Eye (tissue), 1 donor: ENCODE results near the gene L1CAM.

Experiments
- DNase-seq: peaks from one replicate; pipeline ENCODE4 v3.0.0-alpha.2; 2015

The L1CAM gene

DNA sequence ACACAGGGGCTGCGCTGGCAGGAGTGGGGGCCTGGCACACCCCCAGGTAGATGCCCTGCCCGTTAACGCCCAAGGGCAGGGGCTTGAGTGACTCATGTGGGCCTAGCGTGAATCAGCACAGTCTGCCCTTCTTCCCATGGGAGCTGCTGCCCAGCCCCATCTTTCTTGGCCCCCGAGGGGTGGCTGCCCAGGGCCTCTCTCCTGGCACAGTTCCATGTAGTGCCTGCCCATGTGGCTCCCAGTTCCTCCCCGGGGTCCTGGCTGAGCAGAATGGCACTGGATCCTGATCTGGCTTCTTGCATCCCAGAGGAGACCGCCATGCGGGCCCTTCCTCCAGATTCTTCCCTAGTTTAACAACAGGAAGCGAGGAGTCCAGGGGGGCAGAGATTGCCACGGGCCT is 16.4 kb upstream of the L1CAM start:
- no peak for DNase-seq

DNA sequence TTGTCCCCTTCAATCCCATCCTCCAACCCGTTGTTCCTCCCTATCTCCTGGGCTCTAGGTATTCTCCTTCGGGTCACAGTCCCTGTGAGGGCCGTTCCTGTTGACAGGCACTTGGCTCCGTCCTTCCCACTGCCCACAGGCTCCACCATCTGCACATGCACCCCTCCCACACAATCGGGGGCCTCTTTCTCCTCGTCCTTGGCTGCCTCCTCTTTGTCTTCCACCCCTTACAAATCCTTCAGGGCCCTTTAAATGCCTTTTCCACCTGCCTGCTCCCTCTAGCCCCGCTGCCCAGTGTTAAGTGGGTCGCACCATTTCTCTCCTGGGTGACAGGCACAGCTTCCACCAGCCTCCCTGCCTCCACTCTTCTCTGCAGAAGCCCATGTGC is 15.8 kb upstream of the L1CAM start:
- DNase-seq = peak; percentile 6

DNA sequence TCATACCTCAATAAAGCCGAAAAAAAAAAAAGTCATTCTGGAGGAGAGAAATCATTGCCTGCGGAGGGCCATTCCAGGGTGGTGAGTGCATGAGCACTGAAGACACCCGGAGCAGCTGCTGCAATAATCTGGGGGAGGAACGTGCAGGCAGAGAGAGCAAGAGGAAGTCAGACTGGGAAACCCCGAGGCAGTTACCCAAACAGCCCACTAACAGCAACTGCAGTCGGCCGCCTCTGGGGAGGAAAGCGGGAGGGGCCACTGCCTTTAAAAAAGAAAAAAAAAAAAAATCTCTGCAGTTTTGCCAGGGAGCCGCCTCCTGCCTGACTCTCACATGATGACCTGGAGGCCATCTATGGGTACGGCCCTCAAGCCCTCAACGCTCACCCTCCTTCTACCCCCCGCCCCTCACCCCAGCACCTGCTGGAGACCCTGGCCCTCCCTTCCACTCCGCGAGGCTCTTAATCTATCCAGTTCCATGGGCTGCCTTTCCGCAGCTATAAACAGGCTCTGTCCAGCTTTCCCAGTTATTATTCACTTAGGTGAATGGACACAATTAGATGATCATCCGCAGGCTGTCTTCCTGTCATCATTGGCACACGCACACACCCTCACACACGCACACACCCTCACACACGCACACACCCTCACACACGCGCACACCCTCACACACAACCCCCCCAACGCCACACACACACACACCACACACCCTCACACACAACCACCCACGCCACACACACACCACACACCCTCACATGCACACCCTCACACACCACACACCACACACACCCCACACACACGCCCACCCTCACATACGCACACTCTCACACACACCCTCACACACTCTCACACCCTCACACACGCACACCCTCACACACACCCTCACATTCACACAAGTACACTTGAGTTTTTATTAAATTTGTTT is 15.1 kb upstream of the L1CAM start:
- DNase-seq = peak; percentile 61

DNA sequence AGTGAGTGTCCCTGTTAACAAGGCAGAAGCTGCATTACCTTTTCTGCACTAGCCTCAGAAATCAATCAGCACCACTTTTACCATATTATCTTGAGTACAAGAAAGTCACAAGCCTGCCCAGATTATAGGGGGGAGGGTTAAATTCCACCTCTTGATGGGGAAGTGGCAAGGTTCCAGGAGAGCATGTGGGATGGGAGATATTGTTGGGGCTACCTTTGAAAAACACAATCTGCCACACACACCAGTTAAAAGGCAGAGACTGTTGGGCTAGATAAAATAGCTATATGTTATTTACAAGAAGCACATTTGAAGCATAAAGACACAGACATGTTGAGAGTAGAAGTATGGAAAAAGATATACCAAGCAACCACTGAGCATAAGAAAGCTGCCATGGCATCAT is 11.9 kb upstream of the L1CAM start:
- DNase-seq = no peak

DNA sequence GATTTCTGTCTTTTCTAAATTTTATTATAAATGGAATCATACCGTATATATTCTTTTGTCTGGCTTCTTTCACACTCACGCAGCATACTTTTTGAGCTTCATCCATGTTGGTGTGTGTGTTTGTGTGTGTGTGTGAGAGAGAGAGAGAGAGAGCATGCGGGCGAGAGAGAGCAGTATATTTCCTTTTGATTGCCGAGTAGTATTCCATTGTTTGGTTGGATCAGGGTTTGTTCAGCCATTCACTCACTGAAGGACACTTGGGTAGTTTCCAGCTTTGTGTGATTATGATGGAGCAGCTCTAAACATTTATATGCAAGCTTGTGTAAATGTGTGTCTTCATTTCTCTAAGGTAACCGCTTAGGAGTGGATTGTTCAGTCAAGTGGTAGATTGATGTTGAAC is 3.1 kb upstream of the L1CAM start:
- DNase-seq = no peak

DNA sequence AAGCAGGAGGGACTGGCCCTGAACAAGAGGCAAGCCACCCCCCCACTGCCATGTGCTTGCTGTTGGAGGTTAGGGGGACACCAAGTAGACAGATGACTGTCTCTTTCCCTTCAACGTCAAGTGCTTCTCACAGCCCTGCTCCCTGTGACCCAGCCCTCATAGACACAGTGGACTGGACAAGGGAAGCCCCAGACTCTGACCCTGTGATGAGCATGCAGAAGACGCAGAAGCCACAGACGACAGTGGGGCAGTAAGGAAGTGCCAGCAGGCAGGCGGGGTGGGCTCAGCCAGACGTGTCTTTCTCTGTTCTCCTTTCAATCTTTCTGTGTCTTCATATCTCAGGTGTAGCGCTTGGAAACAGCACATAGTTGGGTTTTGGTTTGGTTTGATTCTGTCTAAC is 2.4 kb upstream of the L1CAM start:
- no peak for DNase-seq

DNA sequence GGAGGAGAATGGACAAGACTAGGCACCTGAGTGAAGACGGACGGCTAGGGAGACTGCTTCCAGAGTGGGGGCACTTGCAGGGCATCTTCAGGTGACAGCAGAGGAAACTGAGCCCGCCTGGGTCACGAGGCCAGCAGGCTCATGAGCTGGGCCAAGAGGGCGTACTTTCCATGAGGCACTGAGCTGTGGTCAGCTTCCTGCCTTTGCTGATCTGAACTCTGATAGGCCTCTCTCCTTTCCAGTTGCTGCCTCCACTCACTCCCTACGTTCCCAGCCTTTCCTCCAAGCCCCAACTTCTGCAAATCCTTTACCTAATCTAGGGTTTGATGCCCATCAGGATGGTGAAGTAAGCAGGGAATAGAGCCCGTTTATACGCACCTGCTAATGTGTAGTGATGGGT is 1.4 kb upstream of the L1CAM start:
- no peak for DNase-seq

DNA sequence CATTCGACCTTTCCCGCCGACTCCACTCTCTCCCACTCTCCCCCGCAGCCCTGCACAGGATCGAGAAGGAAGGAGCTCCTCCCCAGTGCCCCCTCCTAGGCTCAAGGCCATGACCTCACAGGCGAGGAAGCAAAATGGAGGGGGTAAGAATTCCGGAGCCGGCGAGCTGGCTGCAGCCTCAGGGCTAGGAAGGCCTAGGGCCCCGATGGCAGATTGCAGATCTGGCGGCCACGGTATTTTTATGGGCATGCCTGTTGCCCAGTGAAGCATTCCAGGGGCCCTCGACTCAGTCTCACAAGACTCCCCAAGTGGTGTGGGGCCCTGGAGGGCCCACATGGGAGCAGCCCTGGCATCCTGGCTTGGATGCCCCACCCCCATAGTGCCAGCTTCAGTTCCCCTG is 942 bp upstream of the L1CAM start:
- DNase-seq = peak; percentile 18

DNA sequence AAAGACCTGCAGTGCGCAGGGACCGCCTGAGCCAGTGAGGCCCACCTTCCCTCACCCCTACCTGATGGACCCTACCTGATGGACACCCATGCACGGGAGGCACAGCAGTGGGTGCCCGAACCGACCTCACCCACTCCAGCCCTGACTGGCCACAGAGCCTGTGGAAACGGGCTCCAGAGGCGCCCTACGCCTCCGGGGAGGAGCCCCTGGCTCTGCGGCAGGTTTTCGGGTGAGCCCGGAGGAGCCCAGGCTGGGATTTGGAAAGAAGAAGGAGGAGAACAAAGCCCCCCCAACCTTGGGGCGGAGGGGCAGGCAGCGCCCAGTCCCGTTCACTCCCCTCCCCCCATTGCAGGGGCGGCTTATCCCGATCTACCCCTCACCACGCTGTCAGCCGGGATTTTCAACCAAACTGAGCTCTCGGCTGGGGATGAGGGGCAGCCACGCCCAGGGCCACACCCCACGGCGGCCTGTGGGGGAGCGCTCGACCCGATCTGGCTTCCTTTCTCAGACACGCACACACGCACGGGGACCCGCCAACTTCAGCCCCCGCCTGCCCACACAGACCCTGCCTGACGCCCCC is 675 bp downstream of the L1CAM start:
- no peak for DNase-seq

DNA sequence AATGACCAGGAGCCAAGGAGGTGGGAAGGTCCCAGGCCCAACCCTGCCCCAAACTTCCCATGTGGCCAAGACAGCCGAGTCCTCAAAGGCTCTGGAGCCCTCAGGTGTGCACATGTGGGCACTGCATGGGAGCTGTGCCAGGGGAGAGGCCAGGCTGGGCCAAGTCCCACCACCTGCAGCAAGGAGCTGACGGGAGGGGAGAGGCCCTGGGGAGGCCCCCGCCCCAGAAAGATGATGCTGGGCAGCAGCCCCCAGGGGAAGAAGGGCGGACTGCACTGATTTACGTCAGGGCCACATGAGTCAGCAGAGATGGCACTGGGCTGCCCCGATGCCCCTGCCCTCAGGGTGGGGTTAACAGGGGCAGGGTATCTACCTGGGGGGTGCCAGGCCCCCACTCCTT is 1.4 kb downstream of the L1CAM start:
- no peak for DNase-seq

DNA sequence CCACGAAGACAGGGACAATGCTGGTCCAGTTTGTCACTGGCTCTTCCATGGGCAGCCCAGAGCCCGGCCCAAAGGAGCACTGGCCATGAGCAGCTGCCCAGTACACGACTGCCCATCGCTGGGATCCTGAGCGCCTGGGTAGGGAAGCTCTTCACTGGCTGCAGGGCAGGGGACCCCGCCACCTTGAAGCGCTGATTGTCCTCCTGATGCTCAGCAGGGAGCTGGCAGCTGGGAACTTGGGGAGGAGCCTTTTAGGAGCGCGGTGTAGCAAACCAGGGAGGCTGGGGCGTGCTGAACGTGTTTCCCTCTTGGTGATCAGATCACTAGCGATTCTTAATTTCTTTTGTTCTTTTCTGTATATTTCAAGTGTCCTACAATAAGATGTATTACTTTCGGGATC is 1.8 kb downstream of the L1CAM start:
- no peak for DNase-seq

DNA sequence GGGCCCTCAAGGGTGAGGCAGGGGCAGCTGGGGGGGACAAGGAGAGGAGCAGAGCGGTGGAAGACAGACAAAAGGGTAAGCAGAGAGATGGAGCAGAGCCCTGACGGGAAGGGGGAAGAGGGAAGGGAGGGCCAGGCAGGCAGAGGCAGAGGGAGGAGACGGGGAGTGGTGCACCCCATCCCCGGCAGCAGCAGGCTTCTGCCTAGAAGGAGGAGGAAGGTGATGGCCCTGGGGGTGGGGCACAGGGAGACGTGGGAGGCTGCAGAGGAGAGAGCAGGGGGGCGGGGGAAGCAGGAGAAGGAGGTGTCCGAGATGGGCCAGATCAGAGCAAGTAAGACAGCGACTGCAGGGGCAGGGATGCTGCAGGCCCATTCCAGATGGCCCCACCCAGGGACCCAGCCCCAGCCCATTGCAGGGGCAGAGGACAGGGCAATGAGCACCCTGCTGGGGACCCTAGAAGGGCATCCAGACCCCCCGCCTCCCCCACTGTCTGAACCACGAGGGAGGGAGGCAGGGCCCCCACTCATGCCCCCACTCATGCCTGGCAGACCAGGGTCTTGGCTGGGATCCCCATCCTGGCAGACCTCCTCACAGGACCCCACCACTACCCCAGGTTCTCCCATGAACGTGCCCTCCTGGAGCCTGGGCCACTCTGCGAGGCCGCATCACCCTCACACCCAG is 2.7 kb downstream of the L1CAM start:
- no peak for DNase-seq

DNA sequence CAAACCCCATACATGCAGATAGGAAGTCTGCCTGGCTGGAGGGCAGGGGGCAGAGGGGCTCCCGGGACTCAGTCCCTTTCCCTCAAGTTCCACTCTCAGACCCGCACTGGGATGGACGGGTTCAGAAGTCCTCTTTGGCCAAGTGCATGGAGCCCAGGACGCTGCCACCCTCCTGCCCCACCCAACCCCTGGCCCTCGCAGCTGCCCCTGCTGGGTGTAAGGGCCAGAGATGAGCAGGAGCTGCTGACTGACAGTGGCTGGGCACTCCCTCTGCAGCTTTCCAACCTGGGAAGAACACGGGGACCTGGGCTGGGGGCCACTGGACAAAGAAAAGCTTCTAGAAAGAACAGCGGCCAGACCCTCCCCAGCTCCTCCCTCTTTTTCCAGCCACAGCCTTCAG is 3.4 kb downstream of the L1CAM start:
- no peak for DNase-seq

DNA sequence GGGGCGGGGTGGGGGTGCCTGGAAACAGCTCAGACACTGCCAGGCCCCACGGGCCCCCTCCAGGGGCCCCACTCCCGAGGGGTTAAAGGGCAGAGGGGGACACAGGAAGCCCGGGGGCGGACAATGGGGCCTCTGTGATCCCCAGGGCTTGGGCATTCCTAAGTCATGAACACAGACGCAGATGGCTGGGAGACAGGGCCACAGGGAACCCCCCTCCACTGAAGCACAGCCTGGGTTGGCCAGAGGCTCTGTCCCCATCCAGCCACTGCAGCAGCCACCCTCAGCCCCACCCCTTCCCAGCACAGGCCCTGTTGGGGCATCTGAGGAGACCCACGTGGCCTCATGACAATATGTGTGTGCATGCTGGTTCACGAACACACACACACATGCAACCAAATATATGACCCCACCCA is 3.9 kb downstream of the L1CAM start:
- DNase-seq = no peak

DNA sequence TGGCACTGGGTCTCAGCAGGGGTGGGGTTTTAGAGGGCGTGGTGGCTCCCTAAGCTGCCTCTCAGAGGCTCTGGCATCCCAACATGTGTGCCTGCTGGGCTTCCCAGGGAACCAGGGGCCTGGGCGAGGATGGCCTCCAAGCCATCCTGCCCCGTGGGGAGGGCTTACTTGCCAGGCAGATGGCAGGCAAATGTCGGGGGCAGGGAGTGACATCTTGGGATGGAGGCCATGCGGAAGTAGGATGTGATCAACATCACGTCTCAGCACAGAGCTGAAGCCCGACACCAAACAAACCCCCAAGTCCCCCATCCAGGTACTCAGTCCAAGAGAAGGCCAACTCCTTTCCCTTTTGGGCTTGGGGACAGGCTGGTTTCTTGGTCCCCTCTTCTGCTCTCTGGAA is 4.7 kb downstream of the L1CAM start:
- DNase-seq = no peak

DNA sequence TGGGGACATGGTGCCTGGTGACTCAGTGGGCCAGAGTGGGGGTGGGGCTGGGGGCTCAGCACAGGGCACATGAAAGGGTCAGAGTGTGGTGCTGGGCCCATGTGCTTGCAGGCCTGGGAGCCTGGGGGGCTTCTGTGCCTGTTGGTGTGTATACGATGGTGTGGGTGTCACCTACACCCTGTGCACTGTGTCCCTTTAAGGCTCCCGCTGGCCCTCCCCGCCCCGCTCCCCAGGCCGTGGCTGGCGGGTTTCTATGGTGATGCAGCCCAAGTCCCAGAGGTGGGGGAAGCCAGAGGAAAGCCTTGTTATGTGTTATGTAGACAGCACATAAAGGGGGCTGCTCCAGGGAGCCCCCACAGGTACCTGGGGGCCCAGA is 5.5 kb downstream of the L1CAM start:
- DNase-seq = no peak

DNA sequence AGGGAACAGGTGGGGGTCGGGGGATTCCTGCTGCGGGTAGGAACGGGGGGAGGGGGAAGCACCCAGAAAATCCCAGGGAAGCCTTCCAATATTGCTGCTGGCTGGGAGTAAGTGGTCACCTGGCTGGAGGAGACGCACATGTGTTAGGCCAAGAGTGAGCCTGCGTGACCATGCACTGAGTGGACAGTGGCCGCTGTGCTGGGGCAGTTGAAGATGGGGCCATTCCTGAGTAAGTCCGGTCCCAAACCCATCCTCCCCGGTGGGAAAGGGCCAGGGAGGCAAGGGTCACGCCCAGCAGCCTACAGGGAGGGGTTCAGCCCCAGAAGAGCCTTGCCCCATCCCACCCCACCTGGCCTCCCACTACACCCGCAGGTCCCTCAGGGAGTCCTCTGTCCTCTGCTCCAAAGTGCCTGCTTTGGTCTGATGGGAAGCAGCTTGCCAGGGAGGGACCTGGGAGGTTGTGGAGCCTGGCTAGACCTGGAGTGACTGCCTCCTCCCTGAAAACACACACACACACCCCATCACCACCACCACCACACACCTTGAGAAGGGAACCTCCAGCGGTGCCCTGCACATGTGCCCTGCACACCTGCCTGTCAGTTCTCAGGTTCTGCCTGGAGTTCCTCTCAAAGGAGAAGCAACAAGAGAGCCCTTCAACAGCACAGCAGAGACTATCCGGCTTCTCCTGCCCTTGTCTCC is 6.1 kb downstream of the L1CAM start:
- no peak for DNase-seq

DNA sequence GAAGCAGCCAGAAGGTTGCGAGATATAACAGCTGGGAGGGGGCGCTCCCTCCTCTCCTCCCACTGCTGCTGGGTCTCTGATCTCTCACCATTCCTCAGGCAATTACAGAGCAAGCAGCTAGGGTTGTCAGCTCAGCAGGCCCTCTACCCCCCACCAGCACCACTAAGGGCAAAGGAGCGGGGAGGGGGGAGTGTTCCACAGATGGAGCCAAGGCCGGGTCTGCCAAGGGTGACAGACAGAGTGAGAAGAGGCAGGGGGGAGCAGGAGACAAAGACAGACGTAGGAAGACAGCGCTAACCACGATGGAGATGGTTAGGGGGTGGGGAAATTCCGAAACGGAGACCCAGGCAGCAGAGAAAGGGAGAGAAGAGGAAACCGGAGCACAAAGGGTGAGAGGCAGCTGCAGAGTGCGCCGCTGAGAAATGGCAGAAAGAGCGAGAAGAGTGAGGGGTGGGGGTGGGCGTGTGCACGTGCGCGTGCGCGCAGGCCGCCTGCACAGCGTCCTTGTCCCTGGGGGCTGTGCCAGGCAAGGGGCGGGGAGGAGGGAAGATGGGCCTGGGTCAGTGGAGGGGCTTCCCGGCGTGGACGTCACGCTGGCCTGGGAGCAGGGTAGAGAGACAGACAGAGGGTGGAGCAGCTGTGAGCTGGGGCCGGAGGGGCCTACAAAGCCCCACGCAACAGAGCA is 6.9 kb downstream of the L1CAM start:
- peak; percentile 77 for DNase-seq

DNA sequence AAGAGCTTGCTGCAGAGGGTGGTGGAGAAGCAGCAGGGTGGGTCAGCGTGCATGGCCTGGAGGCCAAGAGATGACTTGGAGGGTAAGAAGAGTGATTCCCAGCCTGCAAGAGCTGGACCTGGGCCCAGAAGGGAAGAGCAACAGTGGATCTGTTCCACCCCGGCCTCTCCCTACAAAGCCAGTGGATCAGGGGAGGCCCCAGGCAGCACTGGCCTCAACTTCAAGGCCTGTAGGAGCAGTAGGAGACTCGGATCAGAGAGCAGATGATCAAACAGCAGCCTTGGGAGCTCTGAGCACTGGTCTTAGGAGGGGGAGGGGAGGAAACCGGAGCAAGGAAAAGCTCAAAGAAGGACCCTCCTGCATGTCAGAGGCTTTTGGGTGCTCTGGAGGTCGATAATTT is 7.6 kb downstream of the L1CAM start:
- no peak for DNase-seq

DNA sequence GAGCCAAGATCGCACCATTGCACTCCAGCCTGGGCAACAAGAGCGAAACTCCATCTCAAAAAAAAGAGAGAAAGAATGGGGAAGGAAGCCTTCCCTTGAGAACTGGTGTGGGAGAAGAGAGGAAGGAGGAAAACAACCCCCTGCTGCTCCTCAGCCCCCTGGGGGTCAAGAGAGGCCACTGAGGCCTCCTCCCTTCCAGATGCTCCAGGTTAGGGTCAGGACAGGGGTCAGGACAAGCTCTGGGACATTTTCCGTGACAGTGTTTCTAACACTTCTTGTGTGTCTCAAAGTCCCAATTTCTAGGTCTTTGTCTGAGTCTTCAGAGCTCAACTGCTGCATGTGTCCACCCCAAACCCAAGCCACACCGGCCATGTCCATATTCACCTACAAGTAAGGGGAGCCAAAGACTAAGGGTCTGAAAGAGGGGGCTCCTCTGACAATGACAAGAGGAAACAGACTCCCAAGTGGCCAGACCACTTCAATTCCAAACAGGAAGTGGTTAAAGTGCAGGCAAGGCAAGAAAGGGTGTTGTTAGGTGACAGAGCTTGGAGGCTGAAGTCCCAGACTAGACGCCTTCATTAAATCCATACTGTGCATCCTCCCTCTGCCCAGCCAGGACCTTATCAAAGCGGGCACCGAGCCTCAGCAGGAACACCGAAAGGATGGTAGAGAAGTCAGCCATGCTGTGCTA is 8.3 kb downstream of the L1CAM start:
- no peak for DNase-seq

DNA sequence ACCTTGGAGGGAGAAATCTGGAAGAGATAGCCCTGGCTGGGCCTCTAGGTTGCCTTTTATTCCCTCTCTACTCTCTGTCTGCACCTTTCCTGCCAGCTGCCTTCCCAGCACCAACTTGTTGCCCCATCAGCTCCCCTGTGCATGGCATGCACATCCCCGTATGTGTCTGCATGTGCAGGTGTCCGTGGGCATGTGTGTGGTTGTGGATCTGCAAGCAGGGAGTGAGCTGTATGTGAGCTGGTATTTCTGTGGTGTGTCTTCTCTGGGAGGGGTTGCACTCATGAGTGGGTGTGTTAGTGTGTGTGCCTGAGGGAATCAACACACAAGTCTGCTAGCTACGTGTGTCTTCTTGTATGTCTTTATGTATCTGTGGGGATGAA is 9.9 kb downstream of the L1CAM start:
- no peak for DNase-seq

DNA sequence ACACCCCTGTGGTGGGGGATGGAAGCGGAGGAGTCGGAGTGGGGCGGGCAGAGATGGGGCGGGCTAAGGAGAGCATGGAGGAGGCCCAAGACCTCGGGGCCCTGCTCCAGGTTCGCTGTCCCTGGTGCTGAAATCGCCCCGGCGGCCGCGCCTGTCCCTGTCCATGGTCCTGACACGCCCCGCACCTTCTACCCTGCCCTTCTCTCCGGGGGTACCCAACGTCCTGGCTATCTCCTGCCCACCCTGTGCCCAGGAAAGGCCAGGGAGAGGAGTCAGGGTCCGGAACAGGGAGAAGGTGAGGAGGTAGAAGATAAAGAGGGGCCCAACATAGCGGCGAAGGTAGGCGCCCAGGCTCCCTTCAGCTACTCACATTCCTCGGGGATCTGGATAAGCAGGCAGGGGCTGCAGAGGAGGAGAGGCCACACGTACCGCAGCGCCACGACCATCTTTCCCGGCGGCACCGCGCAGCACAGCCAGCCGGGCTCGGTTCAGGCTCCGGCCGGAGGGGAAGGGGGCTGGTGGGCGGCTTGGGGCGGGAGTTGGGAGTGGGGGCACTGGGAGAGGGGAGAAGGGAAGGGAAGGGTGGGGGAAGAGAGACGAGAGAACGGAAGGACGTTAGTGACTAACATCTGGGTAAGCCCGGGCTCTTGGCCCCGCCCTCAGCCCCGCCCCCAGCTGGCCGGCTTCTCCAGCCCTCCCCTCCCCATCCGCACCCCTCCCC is 10.4 kb downstream of the L1CAM start:
- DNase-seq = peak; percentile 76
